ENCODE results near the gene HOXB5.

GRCh38 chr17:48577330-48577945, 16.1 kb downstream of the HOXB5 start:
- TF ChIP-seq CTCF (IDR thresholded peaks at IDR 0.05) (no peak), EZH2 (IDR thresholded peaks at IDR 0.05) (peak; percentile 93), EZH2phosphoT487 (IDR thresholded peaks at IDR 0.05) (peak; percentile 68)
